Right lobe of liver (tissue), 6 donors: Measurements from ENCODE around the gene HACD2. TPM values are rescaled to one million over a fixed set of nuclear protein-coding genes. Genes with fewer than 3 reads are reported as not detected.

Experiments
- ATAC-seq, 4 donors: fragments of 200-7000 bp; cut with Tn5 transposase; one replicate each; pipeline ENCODE4 v1.9.1; 2020; ENCODE audit warnings: mild to moderate bottlenecking in 4 of 4, moderate library complexity in 4 of 4
- DNase-seq, 3 donors: peaks; one replicate each; pipeline ENCODE4 v3.0.0-alpha.2; 2020
- H3K27ac ChIP-seq, 3 donors: fragments of 200-600 bp; one replicate each; pipeline ENCODE4 v1.8.0; 2022
- H3K27me3 ChIP-seq, 2 donors: fragments of 200-600 bp; one replicate each; pipeline ENCODE4 v1.8.0; 2022
- H3K36me3 ChIP-seq, 4 donors: fragments of 200-600 bp; sonication (generic) in 1 of 4; one replicate each; pipeline versions ENCODE4 v1.5.1 to v1.8.0; 2017 to 2022; ENCODE audit warnings: control low read depth in 1 of 4
- H3K4me1 ChIP-seq, 4 donors: fragments of 200-600 bp; sonication (generic) in 1 of 4; one replicate each; pipeline versions ENCODE4 v1.5.1 to v1.8.0; 2017 to 2022; ENCODE audit warnings: control low read depth in 1 of 4
- H3K4me3 ChIP-seq, 3 donors: fragments of 200-600 bp; one replicate each; pipeline ENCODE4 v1.8.0; 2022
- H3K9me3 ChIP-seq, 4 donors: fragments of 200-600 bp; sonication (generic) in 1 of 4; one replicate each; pipeline versions ENCODE4 v1.5.1 to v1.8.0; 2017 to 2022; ENCODE audit warnings: control low read depth in 1 of 4
- CTCF ChIP-seq, 4 donors: fragments of 200-600 bp in 3 of 4; fragments of 450-650 bp in 1 of 4; IDR thresholded peaks; one replicate each; pipeline versions ENCODE4 v1.5.1 to v1.8.0; 2016 to 2022; ENCODE audit warnings: antibody characterized with exemption in 4 of 4, mild to moderate bottlenecking in 2 of 4
- POLR2A ChIP-seq: fragments of 450-650 bp; IDR thresholded peaks from one replicate; pipeline ENCODE4 v1.6.1; 2017; ENCODE audit warnings: antibody characterized with exemption, mild to moderate bottlenecking
- WGBS: methylation state at CpG from one replicate; pipeline ENCODE4 v1.1.6; 2018; ENCODE audit warnings: low coverage, low lambda C conversion rate; ENCODE audit not compliant: insufficient coverage; ENCODE audit errors: missing lambda C conversion rate; 5-methylcytosine and 5-hydroxymethylcytosine counted together
- intact Hi-C, 2 donors: fragments of 100-400 bp; cut with DNase I; formaldehyde crosslinking; loops; one replicate each; pipeline versions ENCODE4 v1.11.2 to v1.14.1; 2022
- total RNA-seq, 6 experiments: library from RNA; depleted of rRNA in 2 of 6; stranded (reverse); fragments of >200 nt in 2 of 6; fragmentation: NEBNext Ultra II Directional in 3 of 6; extraction: Animal tissue kit (Norgen Biotek cat#: 25700) in 3 of 6; gene quantifications; one replicate each; pipeline versions ENCODE4 v1.1.0 to v1.2.4, GENCODE V29; 2016 to 2023
- donor health status: DM: no; HTN: yes; CAD: no.
- donor health status: DM: no; HTN: no; CAD: no.
- donor health status: DM: no; HTN: no; CAD: no.
- donor health status: DM: no; HTN: yes; CAD: no.
- donor health status: DM: no; HTN: yes; CAD: no.

The HACD2 gene
- total RNA-seq, 6 experiments from 2014 or later, result 23.0 to 39.8 (median 27.2) TPM

GRCh38 chr3:123483146-123483545, 101.7 kb downstream of the HACD2 start:
- ATAC-seq (no peak), DNase-seq (no peak)
- no CpG with 5 or more reads among the region's 6 CpGs for WGBS
- Histone ChIP-seq H3K4me1 (no peaks in the 10 kb centered on the region), H3K27ac (no peak overlapping the region), H3K27me3 (no peaks in the 10 kb centered on the region), H3K36me3 (no peaks in the 10 kb centered on the region), H3K4me3 (no peak overlapping the region), H3K9me3 (no peaks in the 10 kb centered on the region)
- no peak for TF ChIP-seq POLR2A
- no peak for TF ChIP-seq CTCF (IDR thresholded peaks at IDR 0.05)
- intact Hi-C loops, result no loop called here

GRCh38 chr3:123481722-123482457, 103.0 kb downstream of the HACD2 start:
- Histone ChIP-seq H3K4me3 (no peak overlapping the region), H3K27me3 (no peaks in the 10 kb centered on the region), H3K4me1 (no peaks in the 10 kb centered on the region), H3K36me3 (no peaks in the 10 kb centered on the region), H3K9me3 (no peaks in the 10 kb centered on the region), H3K27ac (no peak overlapping the region)
- ATAC-seq (peak in 1 of 4 donors; percentile 21), DNase-seq (no peak)
- WGBS, result 80% methylated on average over 1 of the region's 12 CpGs
- intact Hi-C loops, result no loop called here
- TF ChIP-seq POLR2A (no peak), CTCF (IDR thresholded peaks at IDR 0.05) (no peak)

DNA sequence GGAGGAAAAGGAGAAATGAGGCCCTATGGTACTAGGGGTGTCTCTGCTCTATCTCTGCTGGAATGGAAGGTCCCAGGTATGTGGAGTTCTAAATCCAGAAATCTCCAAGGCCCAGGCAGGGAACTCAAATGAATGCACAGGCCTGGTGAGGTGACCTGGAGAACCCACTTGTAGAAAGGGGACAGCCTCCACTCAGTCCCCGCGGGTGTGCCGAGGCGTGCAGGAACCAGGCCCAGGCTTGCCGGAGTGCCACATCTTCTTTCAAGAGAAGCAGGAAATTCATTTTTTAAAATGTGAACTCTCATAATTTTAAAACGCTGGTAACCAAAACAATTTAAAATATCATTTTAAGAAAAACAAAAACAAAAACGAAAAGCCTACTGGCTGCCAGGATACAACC, 103.8 kb downstream of the HACD2 start:
- DNase-seq (no peak), ATAC-seq (no peak)
- intact Hi-C loops, result no loop called here
- 88% methylated on average over 3 of the region's 7 CpGs for WGBS
- H3K4me3 ChIP-seq, result no peak overlapping the region
- H3K36me3 ChIP-seq, result no peaks in the 10 kb centered on the region
- TF ChIP-seq POLR2A (no peak), CTCF (IDR thresholded peaks at IDR 0.05) (no peak)
- no peaks in the 10 kb centered on the region for H3K9me3 ChIP-seq
- H3K27ac ChIP-seq, result no peak overlapping the region
- no peaks in the 10 kb centered on the region for H3K4me1 ChIP-seq
- no peaks in the 10 kb centered on the region for H3K27me3 ChIP-seq

- H3K27ac ChIP-seq, result no peak overlapping the region
- intact Hi-C loops, result no loop called here
- TF ChIP-seq POLR2A, result no peak
- H3K36me3 ChIP-seq, result no peaks in the 10 kb centered on the region
- no peaks in the 10 kb centered on the region for H3K9me3 ChIP-seq
- H3K4me3 ChIP-seq, result no peak overlapping the region
- DNase-seq (no peak), ATAC-seq (no peak)
- 63% methylated on average over 2 of the region's 4 CpGs for WGBS
- no peaks in the 10 kb centered on the region for H3K27me3 ChIP-seq
- no peaks in the 10 kb centered on the region for H3K4me1 ChIP-seq
Measured at GRCh38 chr3:123480428-123480827, 104.4 kb downstream of the HACD2 start.

GRCh38 chr3:123479891-123480290, 105.0 kb downstream of the HACD2 start:
- 85% methylated on average over 6 of the region's 10 CpGs for WGBS
- H3K4me1 ChIP-seq, result no peaks in the 10 kb centered on the region

More at GRCh38 chr3:123479891-123480290, 105.0 kb downstream of the HACD2 start:
- ATAC-seq (no peak), DNase-seq (no peak)
- H3K27me3 ChIP-seq, result no peaks in the 10 kb centered on the region
- intact Hi-C loops, result no loop called here
- H3K36me3 ChIP-seq, result no peaks in the 10 kb centered on the region
- H3K27ac ChIP-seq, result no peak overlapping the region
- TF ChIP-seq POLR2A (no peak), CTCF (IDR thresholded peaks at IDR 0.05) (no peak)
- H3K9me3 ChIP-seq, result no peaks in the 10 kb centered on the region
- H3K4me3 ChIP-seq, result no peak overlapping the region
